HG02870 (cell line): ENCODE data around the gene ASAP2.
A peak's percentile ranks its signal among the peaks of the same experiment; 100 is the strongest.

Experiments used
- ATAC-seq: cut with Tn5 transposase; IDR thresholded peaks from one replicate; pipeline ENCODE4 v1.9.1; 2021; ENCODE audit warnings: mild to moderate bottlenecking, moderate library complexity; ENCODE audit not compliant: unreplicated experiment

The ASAP2 gene

DNA sequence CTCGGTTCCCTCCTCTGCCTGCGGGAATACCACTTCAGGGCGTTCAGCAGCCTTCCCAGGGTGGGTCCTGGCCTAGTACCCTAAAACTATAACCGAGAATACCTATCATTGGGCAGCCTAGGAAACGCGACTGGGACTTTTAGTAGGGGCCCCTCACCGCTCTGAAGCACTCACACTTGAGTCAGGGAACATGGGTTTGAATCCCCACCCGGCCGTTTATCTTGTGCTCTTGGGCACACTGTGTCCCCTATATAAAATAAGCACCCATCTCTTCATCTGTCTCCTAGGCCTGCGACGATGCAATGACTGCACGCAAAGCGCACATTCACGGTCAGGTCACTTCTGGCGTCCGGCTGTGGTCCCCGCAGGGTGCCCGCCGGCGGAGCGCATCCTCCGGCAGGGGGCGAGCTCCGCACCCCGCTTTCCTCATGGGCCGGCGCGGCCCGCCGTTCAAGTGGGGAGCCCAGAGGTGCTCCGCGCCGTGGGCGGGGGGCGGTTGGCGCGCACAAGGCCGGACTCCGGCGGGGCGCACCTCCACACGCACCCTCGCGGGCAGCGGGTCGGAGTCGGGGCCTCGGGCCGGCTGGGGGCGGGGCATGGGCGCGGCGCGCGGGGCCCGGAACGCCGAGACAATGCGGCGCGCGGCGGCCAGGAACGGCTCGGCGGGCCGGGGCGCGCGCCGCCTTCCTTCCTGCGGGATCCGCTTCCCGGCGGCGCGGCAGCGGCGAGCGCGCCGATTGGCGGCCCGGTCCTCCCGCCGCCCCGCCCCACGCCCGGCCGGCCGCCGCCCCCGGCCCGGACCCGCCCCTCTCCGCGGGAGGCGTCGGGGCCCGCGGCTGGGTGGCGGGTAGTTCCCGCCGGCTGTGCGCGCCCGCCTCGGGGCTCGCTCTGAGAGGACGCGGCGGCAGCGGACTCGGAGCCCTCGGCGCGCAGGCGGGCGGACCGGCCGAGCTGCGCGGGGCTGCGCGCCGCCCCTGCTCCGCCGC lies at the start of gene ASAP2:
Gene ASAP2, plus strand, starts transcription at position 850 of the 986 bp plus-strand sequence. CDS start 293 bp downstream, outside the sequence.
- ATAC-seq = peak; percentile 47

GRCh38 chr2:9158786-9159779 lies 47.5 kb upstream of the ASAP2 start:
- ATAC-seq = no peak

DNA sequence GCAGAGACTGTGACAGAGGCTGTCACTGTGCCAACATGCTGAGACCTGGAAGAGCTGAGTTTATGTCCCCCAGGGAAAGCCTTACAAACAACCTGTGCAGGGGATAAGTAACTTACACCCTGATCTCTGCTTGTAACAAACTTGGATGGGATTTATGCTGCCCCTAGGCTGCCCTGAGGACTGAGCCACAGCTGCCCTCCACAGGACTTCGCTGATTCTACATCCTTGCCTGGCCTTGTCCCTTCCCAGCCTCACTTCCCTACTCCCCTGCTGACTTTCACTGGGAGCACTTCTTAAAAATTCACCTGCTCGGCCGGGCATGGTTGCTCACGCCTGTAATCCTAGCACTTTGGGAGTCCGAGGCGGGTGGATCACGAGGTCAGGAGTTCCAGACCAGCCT lies 45.9 kb upstream of the ASAP2 start:
- no peak for ATAC-seq

- ATAC-seq = no peak
Observed at GRCh38 chr2:9162841-9163240, 43.8 kb upstream of the ASAP2 start.

GRCh38 chr2:9163306-9164111 lies 43.1 kb upstream of the ASAP2 start:
- no peak for ATAC-seq

DNA sequence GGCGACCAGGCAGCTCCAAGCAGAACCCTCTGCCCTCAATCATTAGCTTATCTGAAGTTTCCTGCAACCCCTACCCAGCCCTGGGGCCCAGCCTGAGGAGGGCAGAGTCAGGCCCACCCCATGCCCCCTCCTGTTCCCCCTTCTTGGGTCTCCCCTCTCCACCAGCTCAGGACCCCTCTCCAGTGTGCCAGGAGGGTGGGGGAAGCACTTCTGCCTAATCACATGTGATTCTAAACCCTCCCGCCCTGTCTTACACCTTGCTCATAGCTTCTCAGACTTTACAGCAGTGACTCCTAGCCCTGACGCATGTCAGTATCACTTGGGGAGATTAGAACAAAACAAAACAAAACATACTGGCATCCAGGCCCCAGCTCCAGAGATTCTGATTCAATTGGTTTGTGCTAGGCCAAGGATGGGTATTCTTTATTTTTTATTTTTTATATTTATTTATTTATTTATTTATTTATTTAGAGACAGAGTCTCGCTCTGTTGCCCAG lies 42.5 kb upstream of the ASAP2 start:
- no peak for ATAC-seq

GRCh38 chr2:9165625-9166024 lies 41.0 kb upstream of the ASAP2 start:
- ATAC-seq = no peak

DNA sequence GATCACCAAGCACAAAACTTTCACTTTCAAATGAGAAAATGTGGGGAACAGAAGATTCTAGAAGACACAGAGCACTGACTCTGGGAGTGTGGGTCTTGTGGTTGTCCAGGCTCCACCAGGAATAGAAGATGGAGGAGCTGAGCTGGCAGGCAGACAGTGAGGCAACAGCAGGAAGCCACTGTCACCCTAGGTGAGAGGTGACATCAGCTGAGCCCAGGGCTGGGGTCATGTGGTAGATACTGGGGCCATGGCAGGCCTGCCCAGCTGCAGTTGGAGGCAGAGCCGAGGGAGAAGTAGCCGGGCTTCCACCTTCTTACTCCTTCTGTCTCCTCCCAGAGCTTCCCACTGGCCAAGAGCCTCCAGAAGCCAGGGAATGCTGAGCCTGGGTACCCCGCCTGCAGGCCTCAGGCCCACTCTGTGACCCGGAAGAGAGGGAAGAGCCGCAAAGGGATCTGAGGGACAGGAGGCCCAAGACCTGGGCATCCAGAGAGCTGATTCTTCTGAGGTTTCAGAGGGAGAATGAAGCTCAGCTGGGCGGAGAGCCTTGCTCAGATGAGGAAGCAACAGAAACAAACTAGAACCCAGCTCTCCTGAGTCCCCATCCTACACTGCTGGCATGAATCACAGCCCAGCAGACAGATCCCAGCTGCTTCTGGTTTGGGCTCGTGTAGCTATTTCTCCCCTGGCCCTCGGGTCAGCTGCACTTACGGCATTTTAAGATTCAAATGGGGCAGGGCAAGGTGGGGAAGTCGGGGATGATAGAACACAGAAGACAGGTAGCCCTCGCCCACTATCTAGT lies 39.8 kb upstream of the ASAP2 start:
- ATAC-seq = no peak

DNA sequence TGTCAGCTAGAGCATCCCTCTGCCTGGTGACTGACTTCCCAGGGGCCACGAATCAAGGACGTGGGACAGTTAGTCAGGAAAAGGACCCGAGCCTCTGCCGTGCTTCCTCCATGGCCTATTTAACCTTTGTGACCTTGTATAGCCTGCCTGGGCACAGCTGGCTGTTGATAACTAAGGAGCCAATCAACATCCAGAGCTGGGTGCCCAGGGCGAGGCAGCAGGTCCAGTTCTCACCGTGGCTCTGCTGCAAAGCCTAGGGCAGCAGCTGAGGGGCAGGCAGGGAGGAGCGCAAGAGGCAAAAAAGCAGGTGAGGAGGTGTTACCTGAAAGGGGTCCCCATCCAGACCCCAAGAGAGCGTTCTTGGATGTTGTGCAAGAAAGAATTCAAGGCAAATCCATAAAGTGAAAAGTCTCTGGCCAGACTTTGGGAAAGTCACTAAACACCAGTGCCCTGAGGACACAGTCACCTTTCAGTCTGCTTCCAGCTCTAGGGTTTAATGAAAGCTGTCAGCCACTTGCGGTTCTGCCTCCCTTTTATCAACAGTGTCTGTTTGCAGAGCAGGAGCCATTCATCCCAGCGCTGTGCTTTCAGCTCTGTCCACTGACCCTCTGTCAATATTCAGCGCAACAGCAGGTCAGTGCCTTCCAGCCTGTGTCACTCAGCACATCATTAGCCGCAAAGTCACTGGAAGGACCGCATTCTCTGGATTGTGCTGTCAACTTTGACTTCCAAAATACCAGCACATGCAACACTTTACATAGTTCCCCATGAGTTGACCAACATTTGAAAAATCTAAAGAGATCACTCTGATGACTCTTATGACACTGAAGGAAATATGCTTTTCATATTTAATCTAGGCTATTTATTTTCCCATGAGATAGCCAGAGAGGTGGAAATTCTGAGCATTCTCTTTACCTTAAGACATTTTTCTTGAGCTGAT lies 38.6 kb upstream of the ASAP2 start:
- ATAC-seq = no peak

- no peak for ATAC-seq
Observed at GRCh38 chr2:9168821-9169221, 37.8 kb upstream of the ASAP2 start.

GRCh38 chr2:9169349-9170107 lies 37.1 kb upstream of the ASAP2 start:
- ATAC-seq = no peak

DNA sequence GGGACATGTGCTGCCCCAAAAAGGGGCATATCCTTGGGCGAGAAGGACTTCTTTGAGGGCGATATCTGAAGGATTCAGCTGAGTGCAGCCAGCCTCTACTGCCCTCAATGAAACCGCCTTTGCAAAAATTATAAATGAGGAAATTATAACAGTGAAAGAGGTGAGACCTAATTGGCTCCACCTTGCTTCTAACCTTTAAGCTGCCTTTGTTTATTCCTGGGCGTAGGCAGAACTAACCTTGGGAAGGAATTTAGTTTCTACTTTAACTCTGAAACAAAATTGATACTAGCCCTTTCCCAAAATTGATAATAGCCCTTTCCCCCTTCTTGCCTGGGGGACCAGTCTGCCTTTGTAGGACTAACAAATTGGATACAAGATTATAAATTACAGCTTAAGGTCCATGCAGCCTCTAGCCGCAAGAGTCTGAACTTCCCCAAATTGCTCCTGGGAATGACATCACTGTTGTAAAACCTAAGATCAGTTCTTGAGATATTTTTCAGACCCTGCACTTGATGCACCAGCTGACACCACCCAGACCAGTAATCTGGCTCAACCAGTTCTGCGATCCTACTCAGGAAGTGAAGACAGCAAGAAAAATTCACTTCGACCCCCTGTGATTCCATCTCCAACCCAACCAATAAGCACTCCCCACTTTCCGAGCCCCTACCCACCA lies 36.0 kb upstream of the ASAP2 start:
- no peak for ATAC-seq

GRCh38 chr2:9174771-9175437 lies 31.7 kb upstream of the ASAP2 start:
- no peak for ATAC-seq

DNA sequence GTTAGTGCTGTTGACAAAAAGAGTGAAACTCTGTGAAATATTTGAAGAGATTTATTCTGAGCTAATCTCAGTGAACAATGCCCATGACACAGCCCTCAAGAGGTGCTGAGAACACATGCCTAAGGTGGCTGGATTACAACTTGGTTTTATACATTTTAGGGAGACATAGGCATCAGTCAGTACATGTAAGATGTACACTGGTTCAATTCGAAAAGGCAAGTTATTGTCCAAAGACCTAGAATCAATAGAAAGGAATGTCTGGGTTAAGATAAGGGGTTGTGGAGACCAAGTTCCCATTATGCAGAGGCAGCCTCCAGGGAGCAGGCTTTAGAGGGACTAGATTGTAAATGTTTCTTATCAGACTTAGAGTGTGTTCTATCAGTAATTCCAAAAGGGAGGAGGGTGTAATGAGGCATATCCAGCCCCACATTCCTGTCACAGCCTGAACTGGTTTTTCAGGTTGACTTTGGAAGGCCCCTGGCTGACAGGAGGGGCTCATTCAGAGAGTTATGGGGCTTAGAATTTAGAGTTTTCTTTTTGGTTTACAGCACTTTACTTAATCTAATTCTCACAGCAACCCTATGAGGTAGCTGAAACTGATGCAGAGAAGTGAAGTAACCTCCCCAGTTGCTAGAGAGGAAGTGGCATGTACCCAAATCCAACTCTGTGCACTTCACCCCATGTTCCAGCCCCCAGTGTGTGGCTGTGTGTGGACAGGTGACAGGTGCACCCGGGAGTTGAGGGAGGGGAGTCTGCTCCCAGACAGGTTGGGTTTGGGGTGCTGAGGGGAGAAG lies 28.3 kb upstream of the ASAP2 start:
- ATAC-seq = no peak

- no peak for ATAC-seq
Observed at GRCh38 chr2:9178904-9179571, 27.6 kb upstream of the ASAP2 start.
